Myocyte (in vitro differentiated cells): ENCODE measurements around the gene RAN. TPM values are rescaled to one million over a fixed set of nuclear protein-coding genes. Genes with fewer than 3 reads are reported as not detected.
"Not testable (repeated sequence)": the region's sequence is repeated elsewhere in the genome, so short reads cannot be mapped to it uniquely, and the experiment has no call there.

Source experiments
- DNase-seq: peaks from one replicate; pipeline ENCODE4 v3.0.0-alpha.2; 2012; ENCODE audit warnings: low read depth
- polyA plus RNA-seq: library from polyadenylated mRNA; unstranded; fragments of >200 nt; gene quantifications from one replicate; pipeline ENCODE4 v1.2.1, GENCODE V29; 2012; ENCODE audit warnings: missing spikeins
- total RNA-seq: library from RNA; depleted of rRNA; stranded (reverse); fragments of >200 nt; gene quantifications from 2 replicates; pipeline ENCODE4 v1.2.3, GENCODE V29; 2014

The RAN gene
- total RNA-seq, result 335 and 336 TPM in 2 replicates
- 707 TPM for polyA plus RNA-seq

- DNase-seq, result peak; percentile 92
Observed at GRCh38 chr12:130871286-130872178, at the start of gene RAN. Gene RAN (plus strand): TSS chr12:130872066. CDS start chr12:130872594, 528 bp downstream.

- no peak for DNase-seq
Observed at GRCh38 chr12:130825771-130826150, 46.1 kb upstream of the RAN start.

- peak; percentile 27 for DNase-seq
Observed at GRCh38 chr12:130826151-130826801, 45.6 kb upstream of the RAN start.

GRCh38 chr12:130827432-130827831, 44.4 kb upstream of the RAN start:
- DNase-seq, result no peak

GRCh38 chr12:130828895-130829294, 43.0 kb upstream of the RAN start:
- no peak for DNase-seq

GRCh38 chr12:130829391-130830245, 42.2 kb upstream of the RAN start:
- DNase-seq, result no peak

- DNase-seq, result no peak
Observed at GRCh38 chr12:130830246-130830551, 41.7 kb upstream of the RAN start.

GRCh38 chr12:130831246-130831645, 40.6 kb upstream of the RAN start:
- no peak for DNase-seq

GRCh38 chr12:130831876-130832405, 39.9 kb upstream of the RAN start:
- no peak for DNase-seq

GRCh38 chr12:130832561-130833209, 39.2 kb upstream of the RAN start:
- peak; percentile 93 for DNase-seq

GRCh38 chr12:130835011-130835410, 36.9 kb upstream of the RAN start:
- no peak for DNase-seq

GRCh38 chr12:130835436-130835835, 36.4 kb upstream of the RAN start:
- no peak for DNase-seq

GRCh38 chr12:130838284-130838950, 33.4 kb upstream of the RAN start:
- DNase-seq, result peak; percentile 30

GRCh38 chr12:130838951-130839769, 32.7 kb upstream of the RAN start, which contains the start of gene STX2:
Gene STX2 (minus strand): TSS chr12:130839250. CDS start chr12:130839099, 151 bp downstream.
- peak; percentile 85 for DNase-seq

GRCh38 chr12:130839770-130840404, 32.0 kb upstream of the RAN start:
- DNase-seq, result no peak

GRCh38 chr12:130846369-130846768, 25.5 kb upstream of the RAN start:
- no peak for DNase-seq

GRCh38 chr12:130847112-130847511, 24.8 kb upstream of the RAN start:
- peak; percentile 60 for DNase-seq

GRCh38 chr12:130848105-130848504, 23.8 kb upstream of the RAN start:
- DNase-seq, result not testable (repeated sequence)

- DNase-seq, result not testable (repeated sequence)
Observed at GRCh38 chr12:130848785-130849305, 23.0 kb upstream of the RAN start.
